Activated CD8-positive, alpha-beta T cell treated with anti-CD3 and anti-CD28 coated beads for 36 hours (primary cell): ENCODE results near the gene TBC1D16. TPM values are rescaled to one million over a fixed set of nuclear protein-coding genes. Genes with fewer than 3 reads are reported as not detected.

ENCODE experiments used
- ATAC-seq: fragments of 200-7000 bp; cut with Tn5 transposase; one replicate; pipeline ENCODE4 v1.10.0; 2021; ENCODE audit warnings: mild to moderate bottlenecking, moderate library complexity
- CTCF ChIA-PET: fragments of 350-600 bp; sonication (Branson Sonifier 250); formaldehyde crosslinking; loops from one replicate; lab custom pipeline; 2021; ENCODE audit warnings: antibody characterized with exemption; lab: Charles Lee
- POLR2A ChIA-PET: fragments of 350-600 bp; sonication (Branson Sonifier 250); formaldehyde crosslinking; loops from one replicate; lab custom pipeline; 2021; ENCODE audit warnings: antibody characterized with exemption; lab: Charles Lee
- DNase-seq: peaks from one replicate; pipeline ENCODE4 v3.0.0-alpha.2; 2020
- H3K27ac Mint-ChIP-seq: one replicate; pipeline ENCODE4 v1.8.0; 2021; ENCODE audit warnings: mild to moderate bottlenecking, mixed read lengths
- H3K27me3 Mint-ChIP-seq: one replicate; pipeline ENCODE4 v1.8.0; 2021; ENCODE audit warnings: mixed read lengths
- H3K36me3 Mint-ChIP-seq: one replicate; pipeline ENCODE4 v1.8.0; 2021; ENCODE audit warnings: low read depth, mixed read lengths
- H3K4me1 Mint-ChIP-seq: one replicate; pipeline ENCODE4 v1.8.0; 2021; ENCODE audit warnings: low read depth, mixed read lengths
- H3K4me3 Mint-ChIP-seq: one replicate; pipeline ENCODE4 v1.8.0; 2021; ENCODE audit warnings: mild to moderate bottlenecking, moderate library complexity, mixed read lengths
- H3K9me3 Mint-ChIP-seq: one replicate; pipeline ENCODE4 v1.8.0; 2021; ENCODE audit warnings: mixed read lengths
- intact Hi-C: fragments of 100-400 bp; cut with micrococcal nuclease; formaldehyde crosslinking; loops from one replicate; pipeline ENCODE4 v1.10.0; 2022
- total RNA-seq, 2 experiments: library from RNA; stranded (reverse); gene quantifications; one replicate each; pipeline ENCODE4 v1.2.3, GENCODE V29; 2021
- TF ChIP-seq, protein P1 (sequence below): fragments of 200-600 bp; IDR thresholded peaks from one replicate; pipeline ENCODE4 v1.8.0; 2022; ENCODE audit warnings: antibody characterized with exemption, mild to moderate bottlenecking

TBC1D16 gene
- total RNA-seq, 2 experiments from 2014 or later: 9.6 to 12.0 TPM

DNA sequence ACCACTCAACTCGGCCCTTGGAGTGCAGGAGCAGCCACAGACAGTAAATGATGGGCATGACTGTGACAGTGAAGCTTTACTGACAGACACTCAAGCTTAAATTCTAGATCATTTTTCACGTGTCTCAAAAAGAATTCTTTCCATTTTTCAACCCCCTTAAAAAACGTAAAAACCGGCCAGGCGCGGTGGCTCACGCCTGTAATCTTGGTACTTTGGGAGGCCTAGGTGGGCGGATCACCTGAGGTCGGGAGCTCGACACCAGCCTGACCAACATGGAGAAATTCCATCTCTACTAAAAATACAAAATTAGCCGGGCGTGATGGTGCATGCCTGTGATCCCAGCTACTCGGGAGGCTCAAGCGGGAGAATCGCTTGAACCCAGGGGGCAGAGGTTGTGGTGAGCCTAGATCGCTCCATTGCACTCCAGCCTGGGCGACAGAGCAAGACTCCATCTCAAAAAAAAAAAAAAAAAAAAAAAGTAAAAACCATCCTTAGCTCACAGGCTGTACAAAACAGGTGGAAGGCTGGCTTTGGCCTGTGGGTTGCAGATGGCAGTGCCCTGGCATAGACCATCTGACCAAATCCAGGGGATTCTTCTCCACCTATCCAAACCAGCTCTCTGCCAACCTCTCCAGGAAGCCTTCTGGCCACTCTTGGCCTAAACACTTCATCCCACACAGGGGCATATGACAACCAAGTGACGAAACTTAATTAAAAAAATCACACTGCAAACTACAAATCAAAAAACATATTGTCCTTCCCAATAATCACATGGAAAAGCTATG lies 18.3 kb downstream of the TBC1D16 start:
- Mint-ChIP-seq H3K9me3 (no peaks in the 10 kb centered on the region), H3K27me3 (no peaks in the 10 kb centered on the region), H3K36me3 (no peaks in the 10 kb centered on the region), H3K27ac (no peak overlapping the region), H3K4me1 (no peaks in the 10 kb centered on the region), H3K4me3 (no peak overlapping the region)
- DNase-seq: no peak
- POLR2A ChIA-PET: no interaction called here
- CTCF ChIA-PET: interaction anchor here (1.1 to 1.9 kb wide), 3 partner anchors 9 to 12 kb away, joined by 5 to 14 read pairs (median 6); no protein-coding TSS in a partner anchor
- intact Hi-C loops: no loop called here
- TF ChIP-seq, protein P1, sequence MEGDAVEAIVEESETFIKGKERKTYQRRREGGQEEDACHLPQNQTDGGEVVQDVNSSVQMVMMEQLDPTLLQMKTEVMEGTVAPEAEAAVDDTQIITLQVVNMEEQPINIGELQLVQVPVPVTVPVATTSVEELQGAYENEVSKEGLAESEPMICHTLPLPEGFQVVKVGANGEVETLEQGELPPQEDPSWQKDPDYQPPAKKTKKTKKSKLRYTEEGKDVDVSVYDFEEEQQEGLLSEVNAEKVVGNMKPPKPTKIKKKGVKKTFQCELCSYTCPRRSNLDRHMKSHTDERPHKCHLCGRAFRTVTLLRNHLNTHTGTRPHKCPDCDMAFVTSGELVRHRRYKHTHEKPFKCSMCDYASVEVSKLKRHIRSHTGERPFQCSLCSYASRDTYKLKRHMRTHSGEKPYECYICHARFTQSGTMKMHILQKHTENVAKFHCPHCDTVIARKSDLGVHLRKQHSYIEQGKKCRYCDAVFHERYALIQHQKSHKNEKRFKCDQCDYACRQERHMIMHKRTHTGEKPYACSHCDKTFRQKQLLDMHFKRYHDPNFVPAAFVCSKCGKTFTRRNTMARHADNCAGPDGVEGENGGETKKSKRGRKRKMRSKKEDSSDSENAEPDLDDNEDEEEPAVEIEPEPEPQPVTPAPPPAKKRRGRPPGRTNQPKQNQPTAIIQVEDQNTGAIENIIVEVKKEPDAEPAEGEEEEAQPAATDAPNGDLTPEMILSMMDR: no peak
- no peak for ATAC-seq

DNA sequence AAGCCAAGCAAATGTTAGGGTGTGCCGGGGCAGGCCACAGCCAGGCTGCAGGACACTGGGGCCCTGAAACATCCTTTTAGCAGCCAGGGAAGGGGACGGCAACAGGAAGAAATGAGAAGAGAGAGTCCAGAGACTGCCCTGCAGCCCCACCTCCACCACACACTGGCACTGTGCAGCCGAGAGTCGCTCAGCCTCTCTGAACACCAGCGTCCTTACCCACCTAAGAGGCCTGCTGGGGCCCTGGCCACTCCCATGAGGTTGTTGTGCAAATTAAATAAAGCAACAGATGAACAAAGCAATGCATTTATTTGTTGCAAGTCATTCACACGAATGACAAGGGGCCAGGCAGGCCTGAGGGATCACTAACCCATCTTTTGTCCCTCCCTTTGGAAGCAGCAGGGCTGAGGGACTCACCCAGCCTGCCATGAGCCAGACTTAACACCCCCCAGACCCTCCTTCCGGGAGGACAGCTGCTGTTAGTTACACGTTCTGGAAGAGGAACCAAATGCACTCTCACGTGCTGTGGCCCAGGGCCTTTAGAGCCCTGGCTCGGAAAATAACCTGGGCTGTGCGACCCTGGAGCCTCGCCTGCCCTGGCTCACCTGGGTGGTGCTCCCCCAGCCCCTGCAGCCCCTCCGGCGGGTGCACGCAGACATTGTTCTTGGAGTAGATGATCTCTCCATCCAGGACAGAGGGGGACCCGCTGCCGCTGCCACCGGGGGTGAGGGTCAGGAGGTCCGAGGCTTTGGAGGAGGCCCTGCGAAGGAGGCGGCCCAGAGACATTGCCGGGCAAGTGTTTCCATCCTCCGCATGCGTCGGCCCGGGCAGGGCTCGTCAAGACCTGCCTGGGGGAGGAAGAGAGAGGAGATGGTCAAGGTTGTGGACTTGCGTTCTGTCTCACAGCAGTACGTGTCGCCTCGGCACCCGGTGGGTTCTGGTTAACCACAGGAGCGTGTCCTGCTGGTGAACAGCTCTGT lies 22.6 kb downstream of the TBC1D16 start:
- no peak overlapping the region for H3K4me3 Mint-ChIP-seq
- peaks cover 2% of the 10 kb centered on the region for H3K4me1 Mint-ChIP-seq
- intact Hi-C loops: no loop called here
- DNase-seq (no peak), ATAC-seq (no peak)
- H3K27ac Mint-ChIP-seq: no peak overlapping the region
- H3K36me3 Mint-ChIP-seq: no peaks in the 10 kb centered on the region
- TF ChIP-seq, protein P1: no peak
- H3K27me3 Mint-ChIP-seq: no peaks in the 10 kb centered on the region
- CTCF ChIA-PET: no interaction called here
- POLR2A ChIA-PET: no interaction called here
- H3K9me3 Mint-ChIP-seq: no peaks in the 10 kb centered on the region

DNA sequence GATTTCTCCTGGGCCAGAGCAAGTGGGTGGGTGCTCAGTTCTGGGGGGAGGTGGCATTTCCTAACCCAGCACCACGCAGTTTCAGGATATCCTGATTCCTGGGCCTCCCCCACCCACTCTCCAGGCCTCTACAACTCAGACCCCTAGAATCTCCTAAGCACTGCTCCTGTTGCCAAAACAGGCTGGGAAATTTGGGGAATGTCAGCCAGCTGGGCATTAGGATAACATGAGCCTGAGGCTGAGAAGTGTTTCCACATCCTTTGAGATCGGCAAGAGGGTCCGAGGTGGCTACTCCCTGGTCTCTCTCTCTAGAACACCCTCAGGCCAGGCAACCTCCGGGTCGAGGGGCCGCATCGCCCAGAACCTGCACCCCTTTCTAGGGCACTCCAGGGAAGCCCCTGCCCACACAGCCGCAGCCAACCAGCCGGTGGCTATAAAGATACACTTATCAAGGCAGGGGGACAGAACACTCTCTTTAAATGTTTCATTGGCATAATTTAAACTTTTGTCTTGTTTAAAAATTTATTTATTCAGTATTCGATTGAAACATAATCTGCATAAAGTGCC lies 23.6 kb downstream of the TBC1D16 start:
- H3K27ac Mint-ChIP-seq: no peak overlapping the region

DNA sequence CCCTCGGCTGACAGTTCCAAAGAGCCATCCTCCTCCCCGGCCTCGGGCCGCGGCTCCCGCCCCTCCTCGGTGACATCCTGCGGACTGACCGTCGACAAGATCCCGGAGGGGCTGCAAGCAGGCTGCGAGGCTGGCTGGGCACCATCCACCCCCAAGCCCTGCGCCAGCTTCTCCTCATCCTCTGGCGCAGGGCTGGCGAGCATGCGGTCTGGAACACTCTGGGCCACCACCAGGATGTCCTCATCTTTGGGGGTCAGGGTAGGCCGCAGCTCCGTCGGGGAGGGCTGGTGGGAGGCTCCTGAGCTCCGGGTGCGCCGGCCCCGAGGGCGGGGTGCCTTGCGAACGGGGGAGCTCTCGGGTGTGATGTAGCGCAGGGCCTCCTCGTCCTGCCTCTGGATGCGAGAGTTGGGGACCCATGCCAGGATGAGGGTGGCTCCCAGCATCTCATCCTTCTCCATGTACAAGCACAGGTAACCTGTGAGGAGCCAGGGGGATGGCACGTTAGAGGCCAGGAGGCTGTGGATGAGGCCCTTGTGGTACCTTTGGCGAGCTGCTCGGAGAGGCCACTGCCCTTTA lies 25.3 kb downstream of the TBC1D16 start:
- Mint-ChIP-seq H3K4me3 (no peak overlapping the region), H3K27ac (no peak overlapping the region), H3K4me1 (peaks cover 7% of the 10 kb centered on the region), H3K27me3 (no peaks in the 10 kb centered on the region), H3K36me3 (no peaks in the 10 kb centered on the region), H3K9me3 (no peaks in the 10 kb centered on the region)
- DNase-seq (no peak), ATAC-seq (no peak)
- TF ChIP-seq, protein P1: no peak
- intact Hi-C loops: no loop called here
- ChIA-PET POLR2A (interaction anchor here (0.6 to 0.9 kb wide), 2 partner anchors 14 to 16 kb away, joined by 3 read pairs; no protein-coding TSS in a partner anchor), CTCF (no interaction called here)

More for the DNA sequence above, 23.6 kb downstream of the TBC1D16 start:
- H3K9me3 Mint-ChIP-seq: no peaks in the 10 kb centered on the region
- peaks cover 2% of the 10 kb centered on the region for H3K4me1 Mint-ChIP-seq
- TF ChIP-seq, protein P1: no peak
- ChIA-PET CTCF (no interaction called here), POLR2A (no interaction called here)
- DNase-seq (no peak), ATAC-seq (no peak)
- H3K4me3 Mint-ChIP-seq: no peak overlapping the region
- intact Hi-C loops: no loop called here
- H3K27me3 Mint-ChIP-seq: no peaks in the 10 kb centered on the region
- no peaks in the 10 kb centered on the region for H3K36me3 Mint-ChIP-seq
